SK-N-DZ (cell line): Measurements from ENCODE around the gene KLHL6.
"Not testable (repeated sequence)": the region's sequence is repeated elsewhere in the genome, so short reads cannot be mapped to it uniquely, and the experiment has no call there.

Experiments
- DNase-seq: peaks from one replicate; pipeline ENCODE4 v3.0.0-alpha.2; 2015; ENCODE audit warnings: low spot score

KLHL6 gene

GRCh38 chr3:183570191-183570590 is 14.7 kb upstream of the KLHL6 start:
- not testable (repeated sequence) for DNase-seq

GRCh38 chr3:183566880-183567279 is 11.4 kb upstream of the KLHL6 start:
- DNase-seq, result no peak

GRCh38 chr3:183564046-183564445 is 8.5 kb upstream of the KLHL6 start:
- DNase-seq, result no peak

- no peak for DNase-seq
Observed at GRCh38 chr3:183563536-183563874, 8.0 kb upstream of the KLHL6 start.

GRCh38 chr3:183560607-183561006 is 5.1 kb upstream of the KLHL6 start:
- DNase-seq, result no peak

GRCh38 chr3:183558495-183558894 is 3.0 kb upstream of the KLHL6 start:
- no peak for DNase-seq

GRCh38 chr3:183556722-183557121 is 1.2 kb upstream of the KLHL6 start:
- DNase-seq, result no peak

- no peak for DNase-seq
Observed at GRCh38 chr3:183554377-183554776, 1.1 kb downstream of the KLHL6 start.

GRCh38 chr3:183553334-183554026 is 2.0 kb downstream of the KLHL6 start:
- DNase-seq, result peak; percentile 59

- DNase-seq, result no peak
Observed at GRCh38 chr3:183551930-183552329, 3.6 kb downstream of the KLHL6 start.

GRCh38 chr3:183548262-183548769 is 7.2 kb downstream of the KLHL6 start:
- no peak for DNase-seq

- DNase-seq, result no peak
Observed at GRCh38 chr3:183546625-183547024, 8.9 kb downstream of the KLHL6 start.

GRCh38 chr3:183545708-183546107 is 9.8 kb downstream of the KLHL6 start:
- no peak for DNase-seq

- peak; percentile 56 for DNase-seq
Observed at GRCh38 chr3:183542355-183542754, 13.2 kb downstream of the KLHL6 start.

GRCh38 chr3:183541738-183542137 is 13.8 kb downstream of the KLHL6 start:
- no peak for DNase-seq

- peak; percentile 78 for DNase-seq
Observed at GRCh38 chr3:183541235-183541655, 14.3 kb downstream of the KLHL6 start.

GRCh38 chr3:183540501-183541234 is 14.8 kb downstream of the KLHL6 start:
- DNase-seq, result no peak

- DNase-seq, result no peak
Observed at GRCh38 chr3:183539811-183540210, 15.7 kb downstream of the KLHL6 start.

GRCh38 chr3:183538486-183538885 is 17.0 kb downstream of the KLHL6 start:
- DNase-seq, result no peak

- no peak for DNase-seq
Observed at GRCh38 chr3:183537295-183537730, 18.2 kb downstream of the KLHL6 start.

- no peak for DNase-seq
Observed at GRCh38 chr3:183536238-183536880, 19.1 kb downstream of the KLHL6 start.

GRCh38 chr3:183534249-183534648 is 21.3 kb downstream of the KLHL6 start:
- no peak for DNase-seq
